ENCODE measurements around the gene MED22. TPM values are rescaled to one million over a fixed set of nuclear protein-coding genes. Genes with fewer than 3 reads are reported as not detected.
"Not testable (repeated sequence)": the region's sequence is repeated elsewhere in the genome, so short reads cannot be mapped to it uniquely, and the experiment has no call there.

MED22 gene
- total and polyA plus RNA-seq, 2 of the 8 experiments (the other 6 are each of a cell fraction or from before 2014, with no cell fraction given): 56.4 to 68.4 TPM

DNA sequence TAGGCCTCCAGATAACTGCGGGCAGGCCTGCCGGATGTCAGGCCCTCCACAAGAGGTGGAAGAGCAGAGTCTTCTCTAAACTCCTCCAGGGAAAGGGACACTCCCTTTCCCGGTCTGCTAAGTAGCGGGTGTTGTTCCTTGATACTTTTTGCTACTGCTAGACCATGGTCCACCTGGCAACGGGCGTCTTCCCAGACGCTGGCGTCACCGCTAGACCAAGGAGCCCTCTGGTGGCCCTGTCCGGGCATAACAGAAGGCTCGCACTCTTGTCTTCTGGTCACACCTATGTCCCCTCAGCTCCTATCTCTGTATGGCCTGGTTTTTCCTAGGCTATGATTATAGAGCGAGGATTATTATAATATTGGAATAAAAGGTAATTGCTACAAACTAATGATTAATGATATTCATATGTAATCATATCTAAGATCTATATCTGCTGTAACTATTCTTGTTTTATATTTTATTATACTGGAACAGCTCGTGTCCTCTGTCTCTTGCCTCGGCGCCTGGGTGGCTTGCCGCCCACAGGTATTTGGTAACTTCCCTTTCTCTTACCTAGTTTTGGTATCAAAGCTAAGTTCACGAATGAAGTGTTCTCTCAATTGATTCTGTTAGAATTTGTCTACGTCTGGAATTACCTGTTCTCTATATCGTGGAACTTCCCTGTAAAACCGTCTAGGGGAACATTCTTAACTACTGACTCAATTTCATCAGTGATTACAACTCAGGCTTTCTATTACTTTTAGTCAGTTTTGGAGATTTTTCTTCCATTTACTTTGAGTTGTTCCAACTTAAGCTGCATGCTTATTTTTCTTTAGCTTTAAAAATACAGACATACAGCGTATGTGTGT lies 18.4 kb downstream of the MED22 start:
- peaks cover 4 to 16% of the 10 kb centered on the region in 2 experiments for H4K20me1 ChIP-seq (replicated peaks in 1 of 2; ENCODE audit: control insufficient read depth in 1 of 2, insufficient read depth in 2 of 2, low read length in 2 of 2)
- not testable (repeated sequence) for H3K4me1 ChIP-seq (replicated peaks in 1 of 4; ENCODE audit: control insufficient read depth in 3 of 4, insufficient read depth in 4 of 4, low read length in 3 of 4); H3K23ac ChIP-seq (ENCODE audit: insufficient read length); H3K14ac ChIP-seq (ENCODE audit: insufficient read length); H3K27me3 ChIP-seq (replicated peaks in 1 of 4; ENCODE audit: control insufficient read depth in 3 of 4, extremely low read depth in 1 of 4, insufficient read depth in 3 of 4, low read length in 3 of 4); H3K56ac ChIP-seq (replicated peaks; ENCODE audit: insufficient read length, low read depth, low read length); H3K23me2 ChIP-seq (ENCODE audit: low read depth, low read length); H2BK15ac ChIP-seq (ENCODE audit: low read length); H2BK120ac ChIP-seq (replicated peaks; ENCODE audit: low read depth, low read length); H3K4me3 ChIP-seq (ENCODE audit: extremely low read depth in 1 of 4, insufficient read depth in 2 of 4, low read depth in 3 of 4, low read length in 4 of 4); H4K91ac ChIP-seq (replicated peaks; ENCODE audit: insufficient read length, low read length); H2AFZ ChIP-seq (ENCODE audit: low read length); H3K18ac ChIP-seq (ENCODE audit: extremely low read depth, low read length); H3K4ac ChIP-seq (replicated peaks; ENCODE audit: insufficient read length, low read depth, low read length); H2BK20ac ChIP-seq (ENCODE audit: low read length); FAIRE-seq; H3K27ac ChIP-seq (ENCODE audit: low read depth, low read length); H4K8ac ChIP-seq (ENCODE audit: extremely low read depth, insufficient read depth, low read length); H3K79me2 ChIP-seq (ENCODE audit: control insufficient read depth in 1 of 2, insufficient read depth in 2 of 2, low read length in 2 of 2); H3K9me3 ChIP-seq (ENCODE audit: insufficient read depth in 2 of 2, low read depth in 1 of 2, low read length in 1 of 2); H2BK5ac ChIP-seq (ENCODE audit: low read depth, low read length); H2AK5ac ChIP-seq (ENCODE audit: low read depth, low read length); DNase-seq (ENCODE audit: low read depth in 1 of 2, low spot score in 2 of 2); H3K4me2 ChIP-seq (ENCODE audit: insufficient read depth in 1 of 2, low read depth in 2 of 2, low read length in 2 of 2); H4K5ac ChIP-seq (ENCODE audit: insufficient read length, low read depth, low read length); H3K79me1 ChIP-seq (ENCODE audit: low read depth, low read length); H3K9ac ChIP-seq (replicated peaks in 1 of 4; ENCODE audit: extremely low read depth in 1 of 4, low read depth in 3 of 4, low read length in 3 of 4); H2BK12ac ChIP-seq (ENCODE audit: low read depth, low read length)
- WGBS, 2 experiments (ENCODE audit: extremely low coverage in 1 of 2, insufficient coverage in 1 of 2, insufficient read length in 1 of 2, insufficient replicate concordance in 2 of 2, low coverage in 1 of 2, low lambda C conversion rate in 2 of 2, missing lambda C conversion rate in 1 of 2): 57% methylated on average over 21 of the region's 21 CpGs; no CpG with 5 or more reads in 1 of the 2 experiments
- ChIA-PET CTCF (ENCODE audit: partially characterized antibody) (interaction anchor here (0.7 to 7.0 kb wide), 23 partner anchors 9 to 413 kb away, joined by 3 to 123 read pairs (median 4); no protein-coding TSS in a partner anchor), POLR2A (ENCODE audit: partially characterized antibody) (interaction anchor here (0.6 to 7.3 kb wide), 8 partner anchors 9 to 143 kb away, joined by 3 to 120 read pairs (median 6); partner anchors contain the start of genes MED22 and RPL7A)
- peak; percentile 10; the same call in 1 of the 2 replicates for TF ChIP-seq CREB1 (IDR thresholded peaks at IDR 0.05)
- TF ChIP-seq, protein P1, sequence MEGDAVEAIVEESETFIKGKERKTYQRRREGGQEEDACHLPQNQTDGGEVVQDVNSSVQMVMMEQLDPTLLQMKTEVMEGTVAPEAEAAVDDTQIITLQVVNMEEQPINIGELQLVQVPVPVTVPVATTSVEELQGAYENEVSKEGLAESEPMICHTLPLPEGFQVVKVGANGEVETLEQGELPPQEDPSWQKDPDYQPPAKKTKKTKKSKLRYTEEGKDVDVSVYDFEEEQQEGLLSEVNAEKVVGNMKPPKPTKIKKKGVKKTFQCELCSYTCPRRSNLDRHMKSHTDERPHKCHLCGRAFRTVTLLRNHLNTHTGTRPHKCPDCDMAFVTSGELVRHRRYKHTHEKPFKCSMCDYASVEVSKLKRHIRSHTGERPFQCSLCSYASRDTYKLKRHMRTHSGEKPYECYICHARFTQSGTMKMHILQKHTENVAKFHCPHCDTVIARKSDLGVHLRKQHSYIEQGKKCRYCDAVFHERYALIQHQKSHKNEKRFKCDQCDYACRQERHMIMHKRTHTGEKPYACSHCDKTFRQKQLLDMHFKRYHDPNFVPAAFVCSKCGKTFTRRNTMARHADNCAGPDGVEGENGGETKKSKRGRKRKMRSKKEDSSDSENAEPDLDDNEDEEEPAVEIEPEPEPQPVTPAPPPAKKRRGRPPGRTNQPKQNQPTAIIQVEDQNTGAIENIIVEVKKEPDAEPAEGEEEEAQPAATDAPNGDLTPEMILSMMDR (IDR thresholded peaks at IDR 0.05; ENCODE audit: control extremely low read depth in 1 of 3, insufficient read depth in 1 of 3, low read depth in 1 of 3, low read length in 3 of 3): peak; percentile 36 to 62 (median 60)
- peak; percentile 67 to 69 for TF ChIP-seq RAD21 (IDR thresholded peaks at IDR 0.05 in 1 of 2, conservative IDR thresholded peaks at IDR 0.05 in 1 of 2; ENCODE audit: low read depth in 2 of 2, low read length in 2 of 2)
- peak in 1 of 2 experiments; percentile 41; a peak in 2 of 3 replicates for TF ChIP-seq POLR2A (IDR thresholded peaks at IDR 0.05; ENCODE audit: control extremely low read depth in 1 of 2, low read depth in 2 of 2, low read length in 2 of 2)
- H3K36me3 ChIP-seq (ENCODE audit: control insufficient read depth in 2 of 4, insufficient read depth in 4 of 4, low read length in 3 of 4): peaks cover 20 to 42% (median 35%) of the 10 kb centered on the region in 4 experiments

Measured in H1 (cell line).